Activated CD8-positive, alpha-beta memory T cell treated with anti-CD3 and anti-CD28 coated beads, Interleukin-2, amount 50 U/mL, for 48 hours (primary cell): ENCODE data around the gene CCDC91.
"Not testable (repeated sequence)": the region's sequence is repeated elsewhere in the genome, so short reads cannot be mapped to it uniquely, and the experiment has no call there.

Source experiments
- DNase-seq: peaks from one replicate; pipeline ENCODE4 v3.0.0-alpha.2; 2020

The CCDC91 gene

GRCh38 chr12:28235015-28235414 is 44.8 kb downstream of the CCDC91 start:
- DNase-seq, result no peak

- no peak for DNase-seq
Observed at GRCh38 chr12:28235985-28236384, 45.7 kb downstream of the CCDC91 start.

- no peak for DNase-seq
Observed at GRCh38 chr12:28237423-28237822, 47.2 kb downstream of the CCDC91 start.

- no peak for DNase-seq
Observed at GRCh38 chr12:28239918-28240317, 49.7 kb downstream of the CCDC91 start.

- DNase-seq, result no peak
Observed at GRCh38 chr12:28240853-28241252, 50.6 kb downstream of the CCDC91 start.

- DNase-seq, result no peak
Observed at GRCh38 chr12:28242129-28242495, 51.9 kb downstream of the CCDC91 start.

GRCh38 chr12:28242496-28243309 is 52.4 kb downstream of the CCDC91 start:
- DNase-seq, result no peak

GRCh38 chr12:28243310-28243633 is 53.0 kb downstream of the CCDC91 start:
- DNase-seq, result no peak

- DNase-seq, result no peak
Observed at GRCh38 chr12:28247806-28248205, 57.5 kb downstream of the CCDC91 start.

GRCh38 chr12:28248555-28249145 is 58.4 kb downstream of the CCDC91 start:
- no peak for DNase-seq

GRCh38 chr12:28253161-28253641 is 62.9 kb downstream of the CCDC91 start:
- peak; percentile 56 for DNase-seq

GRCh38 chr12:28257411-28257810 is 67.2 kb downstream of the CCDC91 start:
- DNase-seq, result no peak

GRCh38 chr12:28258998-28259397 is 68.7 kb downstream of the CCDC91 start:
- DNase-seq, result no peak

- DNase-seq, result no peak
Observed at GRCh38 chr12:28265435-28266042, 75.3 kb downstream of the CCDC91 start.

GRCh38 chr12:28267920-28268607 is 77.8 kb downstream of the CCDC91 start:
- DNase-seq, result not testable (repeated sequence)

GRCh38 chr12:28268608-28269229 is 78.5 kb downstream of the CCDC91 start:
- no peak for DNase-seq

- no peak for DNase-seq
Observed at GRCh38 chr12:28269851-28270250, 79.6 kb downstream of the CCDC91 start.

GRCh38 chr12:28278499-28278898 is 88.2 kb downstream of the CCDC91 start:
- DNase-seq, result no peak

GRCh38 chr12:28278960-28279359 is 88.7 kb downstream of the CCDC91 start:
- no peak for DNase-seq

- DNase-seq, result no peak
Observed at GRCh38 chr12:28286352-28286751, 96.1 kb downstream of the CCDC91 start.

- no peak for DNase-seq
Observed at GRCh38 chr12:28290262-28290661, 100.0 kb downstream of the CCDC91 start.

GRCh38 chr12:28292699-28293098 is 102.4 kb downstream of the CCDC91 start:
- DNase-seq, result no peak

GRCh38 chr12:28294300-28294699 is 104.0 kb downstream of the CCDC91 start:
- no peak for DNase-seq
